ENCODE results near the gene PKNOX2. TPM values are rescaled to one million over a fixed set of nuclear protein-coding genes. Genes with fewer than 3 reads are reported as not detected.
A peak's percentile ranks its signal among the peaks of the same experiment; 100 is the strongest.

The PKNOX2 gene
- total and polyA plus RNA-seq, 10 of the 15 experiments (the other 5 are each of a cell fraction or from before 2014, with no cell fraction given) = not detected

- RAD21 ChIA-PET (ENCODE audit: unreplicated experiment) = interaction anchor here (1.4 kb wide), 1 partner anchor 138 kb away, joined by 3 read pairs; the partner anchor contains the start of gene EI24
- no peak overlapping the region for H2AFZ ChIP-seq (ENCODE audit: control insufficient read depth, low read depth, low read length)
- in situ Hi-C loops (cut with MboI) (no loop called here), intact Hi-C loops (cut with micrococcal nuclease; ENCODE audit: unreplicated experiment) (no loop called here)
- no peaks in the 10 kb centered on the region for H4K20me1 ChIP-seq (ENCODE audit: control insufficient read depth, insufficient read depth)
- TF ChIP-seq PAX8 (IDR thresholded peaks at IDR 0.05) = no peak
- TF ChIP-seq NR2F1 (conservative IDR thresholded peaks at IDR 0.05) = no peak
- TF ChIP-seq RBBP5 (conservative IDR thresholded peaks at IDR 0.05) = no peak
- TF ChIP-seq IRF3 (IDR thresholded peaks at IDR 0.05) = no peak
- TF ChIP-seq SIN3A (IDR thresholded peaks at IDR 0.05; ENCODE audit: low read depth, low read length) = no peak
- CTCF ChIA-PET = interaction anchor here (0.7 to 6.3 kb wide), 8 partner anchors 8 to 460 kb away, joined by 3 to 85 read pairs (median 5); no protein-coding TSS in a partner anchor
- ATAC-seq (no peak), FAIRE-seq (no peak), DNase-seq (ENCODE audit: low read depth, low spot score) (no peak)
- H3K27ac ChIP-seq (ENCODE audit: control insufficient read depth, insufficient read depth) = no peak overlapping the region
- no peak overlapping the region for H3K9ac ChIP-seq (ENCODE audit: control insufficient read depth, insufficient read depth, low read length)
- H3K4me2 ChIP-seq (ENCODE audit: control insufficient read depth, insufficient read depth) = no peak overlapping the region
- no TSS peak for BruUV-seq (replicated peaks)
- no peaks in the 10 kb centered on the region for H3K36me3 ChIP-seq (ENCODE audit: control insufficient read depth in 2 of 2, insufficient read depth in 2 of 2, low read length in 1 of 2)
- no peaks in the 10 kb centered on the region for H3K79me2 ChIP-seq (ENCODE audit: control insufficient read depth, insufficient read depth, low read length)
- H3K4me3 ChIP-seq = no peak overlapping the region
- no peaks in the 10 kb centered on the region for H3K9me3 ChIP-seq (replicated peaks; ENCODE audit: control insufficient read depth, insufficient read depth, low read length)
- WGBS (ENCODE audit: insufficient coverage, insufficient replicate concordance, low lambda C conversion rate, missing lambda C conversion rate) = 45% methylated on average over 7 of the region's 8 CpGs
- SMC1A ChIA-PET (ENCODE audit: uncharacterized antibody, unreplicated experiment) = interaction anchor here (1.4 kb wide), 1 partner anchor 27 kb away, joined by 3 read pairs; no protein-coding TSS in a partner anchor
- no peaks in the 10 kb centered on the region for H3K4me1 ChIP-seq (ENCODE audit: control insufficient read depth, insufficient read depth, low read length)
- POLR2A ChIA-PET = no interaction called here
- H3K27me3 ChIP-seq (replicated peaks in 1 of 2; ENCODE audit: control insufficient read depth in 2 of 2, insufficient read depth in 2 of 2, low read length in 1 of 2) = no peaks in the 10 kb centered on the region; a peak in 1 of 4 replicates
Observed at GRCh38 chr11:125431481-125431880, 266.9 kb downstream of the PKNOX2 start.

GRCh38 chr11:125433454-125434121 is 269.0 kb downstream of the PKNOX2 start:
- BruUV-seq (replicated peaks) = no TSS peak
- H3K79me2 ChIP-seq (ENCODE audit: control insufficient read depth, insufficient read depth, low read length) = no peaks in the 10 kb centered on the region
- ChIA-PET SMC1A (ENCODE audit: uncharacterized antibody, unreplicated experiment) (interaction anchor here (0.6 to 1.7 kb wide), 6 partner anchors 14 to 156 kb away, joined by 3 to 6 read pairs (median 3); no protein-coding TSS in a partner anchor), POLR2A (no interaction called here), RAD21 (ENCODE audit: unreplicated experiment) (interaction anchor here (0.7 to 1.0 kb wide), 2 partner anchors 10 to 342 kb away, joined by 3 to 6 read pairs; no protein-coding TSS in a partner anchor), CTCF (interaction anchor here (0.6 to 6.3 kb wide), 15 partner anchors 11 to 473 kb away, joined by 3 to 85 read pairs (median 3); no protein-coding TSS in a partner anchor)
- peak; percentile 88 for ATAC-seq
- FAIRE-seq = no peak
- H3K9ac ChIP-seq (ENCODE audit: control insufficient read depth, insufficient read depth, low read length) = no peak overlapping the region
- H2AFZ ChIP-seq (ENCODE audit: control insufficient read depth, low read depth, low read length) = peak overlapping the region; percentile 13
- no peak overlapping the region for H3K27ac ChIP-seq (ENCODE audit: control insufficient read depth, insufficient read depth)
- H3K36me3 ChIP-seq (ENCODE audit: control insufficient read depth in 2 of 2, insufficient read depth in 2 of 2, low read length in 1 of 2) = no peaks in the 10 kb centered on the region
- no peaks in the 10 kb centered on the region for H3K27me3 ChIP-seq (replicated peaks in 1 of 2; ENCODE audit: control insufficient read depth in 2 of 2, insufficient read depth in 2 of 2, low read length in 1 of 2)
- H3K4me3 ChIP-seq = no peak overlapping the region
- intact Hi-C loops (cut with micrococcal nuclease; ENCODE audit: unreplicated experiment) (no loop called here), in situ Hi-C loops (cut with MboI) (no loop called here)
- H3K9me3 ChIP-seq (replicated peaks; ENCODE audit: control insufficient read depth, insufficient read depth, low read length) = no peaks in the 10 kb centered on the region
- DNase-seq (ENCODE audit: low read depth, low spot score) = no peak
- 14% methylated on average over 11 of the region's 11 CpGs for WGBS (ENCODE audit: insufficient coverage, insufficient replicate concordance, low lambda C conversion rate, missing lambda C conversion rate)
- H3K4me2 ChIP-seq (ENCODE audit: control insufficient read depth, insufficient read depth) = no peak overlapping the region
- no peaks in the 10 kb centered on the region for H3K4me1 ChIP-seq (ENCODE audit: control insufficient read depth, insufficient read depth, low read length)
- no peaks in the 10 kb centered on the region for H4K20me1 ChIP-seq (ENCODE audit: control insufficient read depth, insufficient read depth)
- TF ChIP-seq ZSCAN29 (IDR thresholded peaks at IDR 0.05) (no peak), ZNF384 (IDR thresholded peaks at IDR 0.05; ENCODE audit: borderline replicate concordance, low read depth, low read length) (no peak), EED (IDR thresholded peaks at IDR 0.05; ENCODE audit: low read depth) (no peak), POLR2AphosphoS5 (IDR thresholded peaks at IDR 0.05; ENCODE audit: low read length) (no peak), HCFC1 (IDR thresholded peaks at IDR 0.05; ENCODE audit: low read length) (no peak), SMARCA5 (IDR thresholded peaks at IDR 0.05) (no peak), FOXM1 (IDR thresholded peaks at IDR 0.05; ENCODE audit: low read depth, low read length) (no peak), SUZ12 (IDR thresholded peaks at IDR 0.05; ENCODE audit: unreplicated experiment) (no peak), CTCF (IDR thresholded peaks at IDR 0.05 in 2 of 3, conservative IDR thresholded peaks at IDR 0.05 in 1 of 3; ENCODE audit: control insufficient read depth in 2 of 3, extremely low read depth in 1 of 3, insufficient read depth in 1 of 3, low read depth in 3 of 3, low read length in 3 of 3) (peak; percentile 45 to 59 (median 58); a peak in 5 of 6 replicates), NR2C2 (IDR thresholded peaks at IDR 0.05; ENCODE audit: borderline replicate concordance, control insufficient read depth, insufficient read length, low read depth) (no peak), SMC3 (IDR thresholded peaks at IDR 0.05; ENCODE audit: borderline replicate concordance, low read length) (peak; percentile 14; the same call in 1 of the 2 replicates)

Data from GM12878 (cell line).